ENCODE results near the gene SRPRB. TPM values are rescaled to one million over a fixed set of nuclear protein-coding genes. Genes with fewer than 3 reads are reported as not detected.

The SRPRB gene
- total RNA-seq, 1 experiment from 2014 or later = 73.5 TPM

DNA sequence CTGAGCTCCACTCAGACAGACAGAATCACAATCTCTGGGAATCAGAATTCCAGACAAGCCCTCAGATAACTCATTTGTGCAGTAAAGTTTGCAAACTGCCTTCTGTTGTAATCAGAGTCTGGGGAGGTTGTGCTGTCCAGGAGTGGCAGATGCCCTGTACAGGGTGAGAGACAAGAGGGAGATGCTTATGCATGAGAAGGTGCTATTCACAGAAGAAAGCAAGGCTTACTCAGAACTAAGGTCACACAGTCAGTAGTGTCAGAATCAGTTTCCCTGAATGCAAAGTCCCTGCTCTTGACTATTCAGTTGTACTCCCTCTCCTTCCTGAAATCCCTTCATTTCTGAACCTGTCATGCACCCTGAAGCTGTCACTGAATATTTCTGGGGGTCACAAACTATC lies 43.7 kb downstream of the SRPRB start:
- CTCF ChIA-PET = no interaction called here
- Histone ChIP-seq H3K9me3 (ENCODE audit: control insufficient read depth, insufficient read depth, low read depth, low read length) (no peaks in the 10 kb centered on the region), H3K27ac (ENCODE audit: low read length) (no peak overlapping the region), H3K36me3 (ENCODE audit: control insufficient read depth, insufficient read depth, low read length) (no peaks in the 10 kb centered on the region), H3K27me3 (ENCODE audit: control insufficient read depth, insufficient read depth, low read length) (no peaks in the 10 kb centered on the region), H3K4me1 (ENCODE audit: control insufficient read depth, insufficient read depth, low read length) (no peaks in the 10 kb centered on the region), H3K4me3 (ENCODE audit: low read depth in 2 of 2, low read length in 2 of 2) (no peak overlapping the region)
- DNase-seq (ENCODE audit: low read depth, low spot score) (no peak), ATAC-seq (no peak)
- BruUV-seq (replicated peaks) = no TSS peak
- intact Hi-C loops (cut with micrococcal nuclease; ENCODE audit: unreplicated experiment) = no loop called here
- POLR2A ChIA-PET = interaction anchor here (0.7 kb wide), 1 partner anchor 18 kb away, joined by 5 read pairs; no protein-coding TSS in a partner anchor
- in situ Hi-C loops (cut with HindIII; ENCODE audit: low pct_unique_long_range_greater_than_20kb, low sequenced_read_pairs) = no loop called here
- TF ChIP-seq TCF7L2 (IDR thresholded peaks at IDR 0.05; ENCODE audit: low read depth, low read length) (no peak), SIN3A (IDR thresholded peaks at IDR 0.05; ENCODE audit: borderline replicate concordance, insufficient read depth, low read depth, low read length) (no peak), POLR2AphosphoS5 (IDR thresholded peaks at IDR 0.05; ENCODE audit: low read depth, low read length) (no peak)
- TF ChIP-seq, protein P1, sequence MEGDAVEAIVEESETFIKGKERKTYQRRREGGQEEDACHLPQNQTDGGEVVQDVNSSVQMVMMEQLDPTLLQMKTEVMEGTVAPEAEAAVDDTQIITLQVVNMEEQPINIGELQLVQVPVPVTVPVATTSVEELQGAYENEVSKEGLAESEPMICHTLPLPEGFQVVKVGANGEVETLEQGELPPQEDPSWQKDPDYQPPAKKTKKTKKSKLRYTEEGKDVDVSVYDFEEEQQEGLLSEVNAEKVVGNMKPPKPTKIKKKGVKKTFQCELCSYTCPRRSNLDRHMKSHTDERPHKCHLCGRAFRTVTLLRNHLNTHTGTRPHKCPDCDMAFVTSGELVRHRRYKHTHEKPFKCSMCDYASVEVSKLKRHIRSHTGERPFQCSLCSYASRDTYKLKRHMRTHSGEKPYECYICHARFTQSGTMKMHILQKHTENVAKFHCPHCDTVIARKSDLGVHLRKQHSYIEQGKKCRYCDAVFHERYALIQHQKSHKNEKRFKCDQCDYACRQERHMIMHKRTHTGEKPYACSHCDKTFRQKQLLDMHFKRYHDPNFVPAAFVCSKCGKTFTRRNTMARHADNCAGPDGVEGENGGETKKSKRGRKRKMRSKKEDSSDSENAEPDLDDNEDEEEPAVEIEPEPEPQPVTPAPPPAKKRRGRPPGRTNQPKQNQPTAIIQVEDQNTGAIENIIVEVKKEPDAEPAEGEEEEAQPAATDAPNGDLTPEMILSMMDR (IDR thresholded peaks at IDR 0.05) = no peak
- TF ChIP-seq, protein P2, sequence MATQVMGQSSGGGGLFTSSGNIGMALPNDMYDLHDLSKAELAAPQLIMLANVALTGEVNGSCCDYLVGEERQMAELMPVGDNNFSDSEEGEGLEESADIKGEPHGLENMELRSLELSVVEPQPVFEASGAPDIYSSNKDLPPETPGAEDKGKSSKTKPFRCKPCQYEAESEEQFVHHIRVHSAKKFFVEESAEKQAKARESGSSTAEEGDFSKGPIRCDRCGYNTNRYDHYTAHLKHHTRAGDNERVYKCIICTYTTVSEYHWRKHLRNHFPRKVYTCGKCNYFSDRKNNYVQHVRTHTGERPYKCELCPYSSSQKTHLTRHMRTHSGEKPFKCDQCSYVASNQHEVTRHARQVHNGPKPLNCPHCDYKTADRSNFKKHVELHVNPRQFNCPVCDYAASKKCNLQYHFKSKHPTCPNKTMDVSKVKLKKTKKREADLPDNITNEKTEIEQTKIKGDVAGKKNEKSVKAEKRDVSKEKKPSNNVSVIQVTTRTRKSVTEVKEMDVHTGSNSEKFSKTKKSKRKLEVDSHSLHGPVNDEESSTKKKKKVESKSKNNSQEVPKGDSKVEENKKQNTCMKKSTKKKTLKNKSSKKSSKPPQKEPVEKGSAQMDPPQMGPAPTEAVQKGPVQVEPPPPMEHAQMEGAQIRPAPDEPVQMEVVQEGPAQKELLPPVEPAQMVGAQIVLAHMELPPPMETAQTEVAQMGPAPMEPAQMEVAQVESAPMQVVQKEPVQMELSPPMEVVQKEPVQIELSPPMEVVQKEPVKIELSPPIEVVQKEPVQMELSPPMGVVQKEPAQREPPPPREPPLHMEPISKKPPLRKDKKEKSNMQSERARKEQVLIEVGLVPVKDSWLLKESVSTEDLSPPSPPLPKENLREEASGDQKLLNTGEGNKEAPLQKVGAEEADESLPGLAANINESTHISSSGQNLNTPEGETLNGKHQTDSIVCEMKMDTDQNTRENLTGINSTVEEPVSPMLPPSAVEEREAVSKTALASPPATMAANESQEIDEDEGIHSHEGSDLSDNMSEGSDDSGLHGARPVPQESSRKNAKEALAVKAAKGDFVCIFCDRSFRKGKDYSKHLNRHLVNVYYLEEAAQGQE (IDR thresholded peaks at IDR 0.05; ENCODE audit: insufficient read depth in 1 of 2, low read depth in 2 of 2, low read length in 1 of 2) = no peak

DNA sequence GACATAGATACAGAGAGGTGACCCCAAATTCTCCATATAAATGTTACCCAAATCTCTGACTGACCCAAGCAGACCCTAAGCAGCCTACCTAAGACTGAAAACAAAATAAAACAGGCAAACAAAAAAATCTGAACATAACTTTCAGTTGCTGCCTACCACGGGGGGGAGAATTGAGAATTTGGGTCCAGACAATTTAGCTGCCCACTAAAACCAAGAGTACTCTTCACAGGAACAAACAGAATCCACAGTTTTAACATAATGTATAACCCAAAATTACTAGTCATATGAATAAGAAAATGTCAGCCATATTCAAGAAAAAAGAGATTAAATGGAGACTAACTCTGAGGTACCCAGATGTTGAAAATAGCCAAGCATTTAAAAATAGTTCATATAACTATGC lies 44.4 kb downstream of the SRPRB start:
- DNase-seq (ENCODE audit: low read depth, low spot score) = no peak
- Histone ChIP-seq H3K4me1 (ENCODE audit: control insufficient read depth, insufficient read depth, low read length) (no peaks in the 10 kb centered on the region), H3K27ac (ENCODE audit: low read length) (no peak overlapping the region), H3K27me3 (ENCODE audit: control insufficient read depth, insufficient read depth, low read length) (no peaks in the 10 kb centered on the region), H3K36me3 (ENCODE audit: control insufficient read depth, insufficient read depth, low read length) (no peaks in the 10 kb centered on the region), H3K9me3 (ENCODE audit: control insufficient read depth, insufficient read depth, low read depth, low read length) (no peaks in the 10 kb centered on the region), H3K4me3 (ENCODE audit: low read depth in 2 of 2, low read length in 2 of 2) (no peak overlapping the region)
- ChIA-PET CTCF (no interaction called here), POLR2A (no interaction called here)
- in situ Hi-C loops (cut with HindIII; ENCODE audit: low pct_unique_long_range_greater_than_20kb, low sequenced_read_pairs) (no loop called here), intact Hi-C loops (cut with micrococcal nuclease; ENCODE audit: unreplicated experiment) (no loop called here)
- ATAC-seq = no peak
- no TSS peak for BruUV-seq (replicated peaks)
- TF ChIP-seq, protein P2 (IDR thresholded peaks at IDR 0.05; ENCODE audit: insufficient read depth in 1 of 2, low read depth in 2 of 2, low read length in 1 of 2) = no peak
- TF ChIP-seq TCF7L2 (IDR thresholded peaks at IDR 0.05; ENCODE audit: low read depth, low read length) (no peak), POLR2AphosphoS5 (IDR thresholded peaks at IDR 0.05; ENCODE audit: low read depth, low read length) (no peak), SIN3A (IDR thresholded peaks at IDR 0.05; ENCODE audit: borderline replicate concordance, insufficient read depth, low read depth, low read length) (no peak)
- TF ChIP-seq, protein P1 (IDR thresholded peaks at IDR 0.05) = no peak

All from Panc1 (cell line).